ENCODE results near the gene PLEKHA7.
"Not testable (repeated sequence)": the region's sequence is repeated elsewhere in the genome, so short reads cannot be mapped to it uniquely, and the experiment has no call there.

The PLEKHA7 gene

DNA sequence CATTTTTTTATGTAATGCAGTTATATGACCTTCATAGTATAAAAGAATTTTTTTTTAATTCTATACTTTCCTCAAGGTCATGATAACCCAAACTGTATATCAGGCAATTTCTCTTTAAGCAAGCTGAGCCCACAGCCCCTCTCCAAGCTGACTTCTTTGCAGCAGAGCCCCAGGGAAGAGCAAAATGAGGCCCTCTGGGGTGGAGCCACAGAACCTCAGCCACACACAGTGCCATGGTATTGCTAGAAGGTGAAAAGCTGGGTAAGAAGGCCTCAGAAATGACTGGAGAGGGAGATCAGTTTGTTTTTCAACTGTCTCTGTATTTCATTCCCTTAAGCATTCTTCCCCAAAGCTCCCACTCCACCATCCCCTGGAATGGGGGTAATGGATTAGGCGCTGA is 108.8 kb downstream of the PLEKHA7 start:
- DNase-seq: no peak

DNA sequence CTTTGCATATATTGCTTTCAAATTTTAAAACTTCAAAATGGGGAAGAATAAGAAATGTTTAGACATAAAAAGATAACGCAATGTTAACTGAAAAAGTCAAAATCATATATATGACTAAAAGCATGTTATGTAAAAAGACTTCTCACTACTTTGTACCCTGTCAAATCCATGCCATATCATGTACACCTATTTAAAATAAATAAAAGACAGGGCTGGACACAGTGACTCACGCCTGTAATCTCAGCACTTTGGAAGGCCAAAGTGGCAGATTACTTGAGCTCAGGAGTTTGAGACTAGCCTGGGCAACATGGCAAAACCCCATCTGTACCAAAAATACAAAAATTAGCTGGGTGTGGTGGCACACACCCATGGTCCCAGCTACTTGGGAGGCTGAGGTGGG is 109.5 kb downstream of the PLEKHA7 start:
- DNase-seq: not testable (repeated sequence)

DNA sequence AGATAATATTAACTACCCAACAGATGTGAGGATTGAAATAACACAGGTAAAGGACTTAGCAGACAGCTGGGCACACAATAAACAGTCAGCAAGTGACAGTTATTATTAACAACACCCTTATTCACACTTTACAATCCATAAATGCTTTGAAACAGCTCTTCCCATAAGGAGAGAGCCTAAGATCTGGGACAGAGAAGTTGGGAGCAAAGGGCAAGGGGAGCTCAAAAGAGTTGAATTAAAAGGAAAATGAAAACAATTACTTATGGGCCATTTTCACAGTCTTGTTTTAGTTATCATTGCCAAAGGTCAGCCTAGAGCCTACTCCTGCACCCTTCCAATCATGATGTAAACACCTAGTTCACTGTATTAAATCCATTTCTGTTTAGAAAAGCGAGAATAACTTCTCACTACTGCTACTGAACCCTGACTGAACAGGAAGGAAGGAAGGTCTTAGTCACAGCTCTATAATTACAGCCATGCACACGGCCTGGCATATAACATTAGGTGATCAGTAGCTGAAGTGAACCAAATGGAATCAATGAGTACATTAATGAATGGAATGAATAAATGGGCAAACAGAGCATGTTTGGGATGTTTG is 111.3 kb downstream of the PLEKHA7 start:
- peak in 1 of 2 donors; percentile 63 for DNase-seq

DNA sequence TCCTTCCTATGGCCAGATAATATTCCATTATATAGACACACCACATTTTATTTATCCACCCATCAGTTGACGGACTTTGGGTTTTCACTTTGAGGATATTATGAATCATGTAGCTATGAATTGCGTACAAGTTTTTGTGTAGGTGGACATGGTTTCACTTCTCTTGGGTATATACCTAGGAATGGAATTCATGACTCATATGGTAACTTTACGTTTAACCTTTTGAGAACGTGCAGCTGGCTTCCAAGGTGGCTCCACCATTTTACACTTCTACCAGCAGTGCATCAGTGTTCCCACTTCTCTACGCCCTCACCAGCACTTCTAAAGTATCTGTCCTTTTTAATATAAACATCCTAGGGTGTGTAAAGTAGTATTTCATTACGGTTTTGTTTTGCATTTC is 112.0 kb downstream of the PLEKHA7 start:
- DNase-seq: no peak

DNA sequence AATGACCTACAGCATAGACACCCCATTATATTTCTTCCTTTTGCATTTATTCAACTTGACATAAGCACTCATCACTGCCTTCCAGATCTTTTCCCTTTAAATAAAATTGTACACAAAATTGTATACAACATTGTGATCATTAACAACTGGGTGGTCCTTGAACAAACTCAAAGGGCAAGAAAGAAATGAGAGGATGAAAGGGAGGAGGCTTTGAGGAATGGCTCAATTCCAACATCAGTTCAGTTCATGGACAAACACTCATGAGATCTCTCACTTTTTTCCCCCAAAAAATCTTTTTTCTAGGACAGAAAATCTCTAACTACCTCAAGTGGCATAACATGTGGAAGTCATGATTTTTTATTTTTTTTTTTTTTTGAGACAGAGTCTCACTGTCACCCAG is 113.7 kb downstream of the PLEKHA7 start:
- DNase-seq: no peak

DNA sequence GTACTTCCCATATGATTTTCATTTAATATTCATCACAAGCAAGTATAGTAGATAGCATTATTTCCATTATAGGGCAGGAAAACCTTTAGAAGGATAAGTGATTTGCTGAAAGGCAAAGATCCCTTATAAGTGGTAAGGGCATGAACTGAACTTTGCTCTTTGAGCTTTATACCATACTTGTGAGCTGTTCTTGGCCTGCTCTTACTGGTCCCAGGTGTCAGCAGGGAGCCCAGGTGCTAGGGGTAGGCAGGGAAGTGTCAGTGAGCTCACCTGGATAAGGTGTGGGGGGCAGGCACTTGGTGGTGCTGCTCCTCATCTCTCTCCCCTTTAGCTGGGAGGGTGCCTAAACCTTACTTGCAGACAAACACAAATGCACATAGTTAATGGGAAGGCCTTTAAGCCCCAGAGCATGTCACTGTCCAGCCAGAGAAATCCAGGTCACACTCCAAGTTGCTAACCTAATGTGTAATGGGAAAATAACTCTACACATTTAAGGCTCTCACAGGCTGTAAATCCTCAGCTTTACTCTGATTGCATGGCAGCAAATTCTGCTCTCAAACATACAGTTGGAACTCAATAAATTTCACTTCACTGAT is 114.4 kb downstream of the PLEKHA7 start:
- DNase-seq: no peak

DNA sequence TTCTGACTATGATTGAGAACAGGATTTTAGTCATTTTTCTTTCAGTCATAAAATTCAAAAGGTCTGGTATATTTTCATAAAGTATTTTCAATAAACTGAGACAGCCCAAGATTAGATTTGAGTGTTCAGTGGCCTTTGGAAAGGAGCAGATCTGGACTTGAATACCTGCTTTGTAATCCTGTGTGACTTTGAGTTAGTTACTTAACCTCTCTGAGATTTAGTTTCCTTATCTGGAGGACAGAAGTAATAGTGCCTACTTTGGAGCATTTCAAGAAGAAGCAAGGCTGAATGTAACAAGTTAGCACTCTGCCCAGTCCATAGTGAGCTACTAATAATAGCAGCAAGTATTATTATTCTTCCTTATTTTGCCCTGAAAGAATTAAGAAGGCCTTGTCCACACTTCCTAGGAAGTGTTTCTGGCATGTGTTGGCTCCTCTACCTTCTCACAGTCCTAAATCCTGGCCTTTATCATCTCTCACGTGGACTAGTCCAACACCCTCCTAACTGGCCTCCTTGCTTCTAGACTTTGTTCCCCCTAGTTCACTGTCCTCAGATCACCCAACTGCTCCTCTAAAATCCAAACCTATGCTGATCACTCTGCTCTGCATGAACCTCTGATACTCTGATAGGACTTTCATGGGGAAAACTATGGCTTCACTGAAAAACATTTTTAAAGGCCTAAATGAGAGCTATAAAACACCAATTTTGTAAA is 115.8 kb downstream of the PLEKHA7 start:
- DNase-seq: no peak

DNA sequence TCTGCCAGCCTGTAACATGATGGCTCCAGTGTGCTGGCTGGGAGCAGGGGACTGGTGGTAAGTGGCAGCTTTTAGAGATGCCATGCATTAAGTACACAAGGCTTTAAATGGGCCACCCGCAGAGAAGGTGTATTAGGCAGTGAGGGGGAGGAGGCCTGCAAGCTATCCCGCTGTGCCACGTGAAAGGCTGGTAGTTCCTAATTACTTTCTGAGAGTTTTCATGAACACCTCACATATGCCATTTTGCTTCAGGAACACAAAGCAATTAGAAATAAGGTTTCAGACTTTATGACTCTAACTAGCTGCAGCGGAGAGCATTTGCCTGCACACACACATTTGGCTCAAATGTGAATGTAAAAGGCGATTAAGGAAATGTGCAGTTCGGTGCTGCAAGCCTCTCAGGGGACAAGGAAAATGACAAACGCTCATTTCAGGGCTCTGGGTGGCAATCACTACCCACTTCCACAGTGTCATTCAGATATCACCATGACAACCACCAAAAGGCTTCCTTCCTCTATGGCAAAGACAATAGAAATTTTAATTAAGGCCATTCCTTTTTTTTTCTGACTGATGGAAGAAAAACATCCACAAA is 116.6 kb downstream of the PLEKHA7 start:
- peak in 1 of 2 donors; percentile 40 for DNase-seq

DNA sequence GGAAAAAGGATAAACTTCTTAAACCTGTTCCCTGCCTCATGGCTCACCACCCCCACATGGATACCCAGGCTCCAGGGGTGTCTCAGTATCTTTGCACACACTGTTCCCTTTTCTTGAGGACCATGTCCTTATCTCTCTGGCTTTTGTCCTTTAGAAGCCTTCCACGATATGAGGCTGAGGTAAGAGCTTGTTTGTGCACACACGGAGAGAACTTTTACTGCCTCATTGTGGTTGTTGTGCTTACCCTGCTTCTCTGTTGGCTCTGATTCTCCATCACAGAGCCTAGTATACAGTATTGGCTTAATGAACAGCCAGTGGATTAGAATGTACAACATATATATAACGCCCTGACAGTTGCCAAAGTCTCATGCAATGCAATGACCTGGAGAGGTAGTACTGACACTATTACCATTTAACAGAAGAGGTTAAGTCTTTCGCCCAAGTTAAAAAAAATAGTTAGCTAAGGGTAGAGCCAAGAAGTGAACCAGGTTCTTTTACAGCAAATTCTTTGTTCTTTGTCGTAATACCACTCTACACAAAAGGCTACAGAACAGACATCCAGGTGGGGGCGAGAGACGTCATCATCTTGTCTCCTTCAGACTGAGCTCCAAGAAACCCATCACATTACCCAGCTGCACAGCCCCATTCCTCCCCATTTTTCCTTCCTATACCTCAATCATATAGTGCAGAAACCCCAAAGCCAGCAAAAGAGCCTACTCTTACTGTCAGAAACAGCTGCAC is 117.3 kb downstream of the PLEKHA7 start:
- no peak for DNase-seq

DNA sequence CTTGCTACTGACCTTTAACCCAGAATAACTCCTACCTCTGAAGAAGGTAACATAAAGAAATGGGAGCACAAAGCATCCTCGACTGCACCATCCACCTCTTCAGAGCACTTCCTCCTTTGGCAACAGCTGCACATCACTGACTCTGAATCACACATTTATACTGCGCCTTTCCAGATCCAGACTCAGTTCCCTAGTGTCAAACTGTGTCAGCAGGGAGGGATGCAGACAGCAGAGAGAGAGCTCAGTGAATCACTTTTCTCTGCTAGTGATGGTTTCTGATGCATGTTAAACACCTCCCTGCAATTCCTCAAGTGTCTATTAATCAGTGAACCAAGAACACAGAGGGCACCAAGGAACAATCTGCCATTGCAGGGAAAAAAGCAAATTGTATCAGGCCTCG is 118.9 kb downstream of the PLEKHA7 start:
- no peak for DNase-seq

DNA sequence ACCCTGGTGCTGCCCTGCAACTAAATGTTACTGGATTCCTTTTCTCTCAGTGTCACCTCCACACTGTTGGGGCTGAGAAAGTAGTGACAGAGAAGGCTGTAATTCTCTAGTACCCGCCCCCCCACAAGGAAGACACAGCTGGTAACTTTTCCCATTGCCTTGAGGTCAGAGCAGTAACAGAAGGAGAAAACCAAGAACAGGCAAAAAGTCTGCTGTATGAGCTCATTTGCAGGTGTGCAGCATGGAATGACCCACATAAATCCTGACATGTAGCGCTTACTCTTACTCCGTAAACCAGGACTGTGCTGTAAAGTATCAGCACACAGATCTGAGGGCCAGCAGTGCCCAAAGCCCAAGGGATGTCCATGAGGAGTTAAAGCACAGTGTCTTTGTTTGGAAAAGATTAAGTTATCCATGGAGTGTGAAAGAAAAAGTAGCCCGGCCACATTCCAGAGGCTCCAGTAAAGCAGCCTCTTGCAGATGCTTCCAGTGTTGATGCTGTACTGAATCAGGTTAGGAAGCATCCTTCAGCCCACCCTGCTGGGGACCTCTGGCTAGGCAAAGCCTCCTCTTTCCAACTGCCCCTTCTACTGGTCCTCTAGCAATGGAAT is 120.7 kb downstream of the PLEKHA7 start:
- no peak for DNase-seq

DNA sequence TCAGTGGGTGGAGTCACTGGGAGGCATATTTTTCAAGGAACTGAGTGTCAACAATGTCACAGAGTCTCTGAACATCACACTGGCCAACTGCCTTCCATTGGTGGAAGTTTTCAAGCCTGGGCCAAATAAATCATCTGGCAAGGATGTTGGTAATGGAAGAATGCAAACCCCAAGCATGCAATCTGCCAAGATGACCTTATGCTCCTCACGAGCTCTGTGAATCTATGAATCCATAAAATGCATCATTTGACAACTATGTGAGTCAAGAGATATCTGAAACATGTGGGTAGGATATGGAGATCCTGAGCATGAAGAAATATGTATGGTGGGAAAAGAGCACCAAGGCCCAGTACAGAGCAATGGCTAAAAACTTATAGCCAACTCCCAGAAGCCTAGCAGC is 122.2 kb downstream of the PLEKHA7 start:
- no peak for DNase-seq

DNA sequence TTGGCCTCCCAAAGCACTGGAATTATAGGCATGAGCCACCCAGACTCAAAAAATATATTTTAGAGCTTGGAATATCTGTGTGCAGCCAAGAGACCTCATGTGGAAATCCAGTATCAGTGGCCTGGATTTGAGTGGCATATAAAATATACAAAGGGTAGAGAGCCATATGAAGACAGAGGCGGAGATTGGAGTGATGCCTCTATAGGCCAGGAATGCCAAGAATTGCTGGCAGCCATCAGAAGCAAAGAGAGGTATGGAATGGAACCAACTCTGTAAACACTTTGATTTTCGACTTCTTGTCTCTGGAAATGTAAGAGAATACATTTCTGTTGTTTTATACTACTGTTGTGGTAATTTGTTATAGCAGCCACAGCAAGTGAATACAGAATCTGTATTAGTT is 123.0 kb downstream of the PLEKHA7 start:
- no peak for DNase-seq

DNA sequence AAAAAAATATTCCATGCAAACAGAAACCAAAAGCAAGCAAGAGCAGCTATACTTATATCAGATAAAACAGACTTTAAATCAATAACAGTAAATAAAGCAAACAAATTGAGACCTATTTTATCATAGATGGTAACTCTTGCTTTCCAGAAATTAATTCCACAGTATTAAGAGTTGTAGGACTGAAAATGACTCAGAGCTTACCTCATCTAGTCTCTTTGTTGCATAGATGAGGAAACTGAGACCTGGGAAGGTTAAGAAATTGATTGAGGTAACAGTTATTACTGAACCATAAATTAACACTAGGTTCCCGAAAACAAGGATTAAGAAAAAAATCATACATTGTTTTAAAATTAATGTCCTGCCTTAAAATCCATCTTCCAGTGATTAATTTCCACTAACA is 123.8 kb downstream of the PLEKHA7 start:
- DNase-seq: no peak

DNA sequence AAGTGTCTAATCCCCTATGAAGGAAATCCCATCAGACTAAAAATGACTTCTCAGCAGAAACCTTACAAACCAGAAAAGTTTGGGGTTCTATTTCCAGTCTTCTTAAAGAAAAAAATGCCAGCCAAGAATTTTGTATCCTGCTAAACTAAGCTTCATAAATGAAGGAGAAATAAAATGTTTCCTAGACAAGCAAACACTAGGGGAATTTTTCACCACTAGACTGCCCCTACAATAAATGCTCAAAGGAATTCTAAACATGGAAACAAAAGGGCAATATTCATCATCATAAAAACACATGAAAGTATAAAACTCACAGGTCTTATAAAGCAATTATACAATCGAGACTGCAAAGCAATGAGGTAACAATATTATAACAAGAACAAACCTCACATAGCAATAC is 124.3 kb downstream of the PLEKHA7 start:
- no peak for DNase-seq

DNA sequence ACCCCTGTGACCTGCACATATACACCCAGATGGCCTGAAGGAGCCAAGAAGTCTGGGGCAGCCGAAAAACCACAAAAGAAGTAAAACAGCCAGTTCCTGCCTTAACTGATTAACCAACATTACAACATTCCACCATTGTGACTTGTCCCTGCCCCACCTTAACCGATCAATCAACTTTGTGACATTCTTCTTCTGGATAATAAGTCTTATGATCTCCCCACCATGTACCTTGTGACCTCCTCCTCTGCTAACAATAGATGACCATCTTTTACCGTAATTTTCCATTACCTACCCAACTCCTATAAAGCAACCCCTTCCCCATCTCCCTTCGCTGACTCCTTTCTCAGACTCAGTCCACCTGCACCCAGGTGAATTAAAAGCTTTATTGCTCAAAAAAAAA is 125.2 kb downstream of the PLEKHA7 start:
- not testable (repeated sequence) for DNase-seq

DNA sequence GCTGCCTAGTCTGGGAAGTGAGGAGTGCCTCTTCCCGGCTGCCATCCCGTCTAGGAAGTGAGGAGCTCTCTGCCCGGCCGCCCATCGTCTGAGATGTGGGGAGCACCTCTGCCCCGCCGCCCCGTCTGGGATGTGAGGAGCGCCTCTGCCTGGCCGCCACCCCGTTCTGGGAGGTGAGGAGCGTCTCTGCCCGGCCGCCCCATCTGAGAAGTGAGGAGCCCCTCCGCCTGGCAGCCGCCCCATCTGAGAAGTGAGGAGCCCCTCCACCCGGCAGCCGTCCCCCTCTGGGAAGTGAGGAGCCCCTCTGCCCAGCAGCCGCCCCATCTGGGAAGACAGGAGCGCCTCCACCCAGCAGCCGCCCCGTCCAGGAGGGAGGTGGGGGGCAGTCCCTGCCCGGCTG is 126.3 kb downstream of the PLEKHA7 start:
- DNase-seq: not testable (repeated sequence)

DNA sequence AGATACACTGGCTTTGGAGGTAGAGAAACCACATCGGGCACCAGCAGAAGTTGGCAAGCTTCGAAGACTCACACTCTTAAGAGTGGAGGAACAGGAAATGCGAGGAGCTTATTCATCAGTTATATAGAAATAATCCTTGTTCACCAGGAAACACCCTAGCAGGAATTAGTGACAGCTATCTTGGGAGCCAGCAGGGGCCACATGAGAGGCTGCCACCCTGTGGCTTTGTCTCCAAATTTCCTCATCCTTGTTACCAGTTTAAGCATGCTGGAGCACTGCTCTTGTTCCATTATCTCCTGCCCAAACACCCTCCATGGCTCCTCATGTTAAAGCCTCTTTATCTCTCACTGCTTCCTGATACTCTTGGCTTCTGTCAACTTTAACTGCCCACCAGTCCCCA is 131.0 kb downstream of the PLEKHA7 start:
- DNase-seq: no peak

DNA sequence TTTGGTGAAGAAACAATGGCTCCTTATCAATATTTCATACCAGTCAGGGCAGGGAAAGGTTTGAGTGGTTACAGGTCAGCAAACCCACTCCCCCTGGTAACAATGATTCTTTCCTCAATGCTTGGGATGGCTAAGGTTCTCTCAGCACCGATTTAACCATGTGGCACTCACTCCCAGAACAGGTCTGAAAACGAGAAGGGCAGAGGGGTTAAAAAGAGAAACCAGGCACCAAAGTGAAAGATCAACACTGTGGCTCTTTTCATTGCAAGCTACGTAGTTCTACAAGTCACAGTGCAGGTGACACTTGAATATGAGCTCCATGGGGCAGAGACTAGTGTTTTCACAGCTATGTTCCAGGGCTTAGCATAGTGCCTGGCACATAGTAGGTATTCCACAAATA is 132.4 kb downstream of the PLEKHA7 start:
- no peak for DNase-seq

DNA sequence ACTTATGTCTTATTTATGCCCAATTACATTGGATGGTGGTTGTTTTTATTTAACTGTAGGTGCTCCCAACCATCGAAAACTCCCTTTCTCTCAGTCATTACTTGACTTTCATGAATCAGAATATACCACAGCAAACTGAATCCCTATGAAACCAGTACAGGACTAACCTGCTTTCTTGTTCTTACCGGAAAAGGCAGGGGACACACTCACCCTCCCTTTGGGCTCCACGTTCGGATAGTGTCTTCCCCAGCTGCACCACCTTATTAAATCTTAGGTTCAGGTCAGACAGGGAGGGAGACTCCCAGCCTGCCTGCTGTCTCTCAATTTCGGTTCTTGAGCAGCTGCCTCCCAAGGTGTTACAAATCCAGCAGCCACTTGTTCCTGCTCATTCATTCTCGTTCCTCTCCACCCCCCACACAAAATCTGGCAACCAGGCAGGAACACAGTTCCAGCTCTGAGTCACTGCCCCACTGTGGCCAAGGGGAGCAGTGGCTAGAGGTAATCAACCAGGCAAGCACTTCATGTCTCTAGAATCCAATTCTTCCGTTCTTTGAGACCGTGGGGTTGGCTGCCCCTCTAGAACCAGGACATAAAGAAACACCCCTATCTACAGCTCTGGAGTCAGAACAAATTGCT is 133.0 kb downstream of the PLEKHA7 start:
- no peak for DNase-seq

DNA sequence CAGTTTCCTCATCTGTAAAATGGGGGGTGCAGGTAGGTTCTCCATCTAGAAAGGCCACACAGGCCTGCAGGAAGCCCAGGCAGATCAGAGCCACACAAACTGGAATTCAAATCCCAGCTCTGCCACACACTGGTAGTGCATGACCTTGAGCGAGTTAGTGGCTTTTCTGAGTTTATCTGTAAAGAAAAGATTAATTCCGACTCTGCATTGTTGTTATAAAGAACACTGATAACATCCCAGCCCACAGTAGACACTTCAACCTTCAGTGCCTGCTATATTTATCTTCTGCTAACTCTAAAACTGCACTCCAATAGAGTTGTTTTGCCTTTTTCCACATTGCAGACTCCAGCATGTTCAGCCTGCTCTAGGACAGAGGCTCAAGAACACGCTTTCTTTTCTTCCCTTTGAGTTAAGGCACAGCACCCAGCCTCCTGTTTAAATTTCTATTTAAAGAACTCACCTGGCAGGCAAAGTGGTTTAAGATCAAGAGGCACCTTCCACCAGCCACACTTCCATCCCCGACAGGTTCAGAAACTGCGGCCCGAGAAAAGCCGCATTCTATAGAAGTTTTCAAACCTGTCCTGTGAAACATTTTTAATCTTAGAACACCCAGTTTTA is 133.9 kb downstream of the PLEKHA7 start:
- DNase-seq: no peak

DNA sequence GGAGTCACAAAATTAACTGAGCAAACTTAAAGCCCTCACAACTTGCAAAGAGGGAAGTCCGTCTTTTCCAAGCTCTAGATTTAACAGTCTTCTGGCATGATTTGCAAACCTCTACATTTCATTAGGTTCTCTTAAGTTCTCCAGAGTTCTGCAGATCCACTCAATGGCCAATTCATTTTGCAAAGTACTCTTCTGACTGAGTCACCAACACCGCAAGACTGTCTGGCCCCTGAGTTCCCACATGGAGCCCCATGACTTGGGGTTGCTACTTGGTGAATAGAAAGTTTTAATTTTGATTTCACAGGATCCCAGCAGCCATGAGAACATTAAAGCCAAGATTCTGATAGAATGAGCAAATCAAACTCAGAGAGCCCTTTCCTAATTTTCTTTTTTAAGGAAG is 134.5 kb downstream of the PLEKHA7 start:
- no peak for DNase-seq
